Muscle layer of duodenum (tissue), 2 donors: Measurements from ENCODE around the gene PTPN4.
A peak's percentile ranks its signal among the peaks of the same experiment; 100 is the strongest.

Experiments used
- H3K27ac ChIP-seq: one replicate; pipeline ENCODE4 v1.7.0; 2013; ENCODE audit warnings: mild to moderate bottlenecking, low read length
- H3K27me3 ChIP-seq: one replicate; pipeline ENCODE4 v1.7.0; 2013; ENCODE audit warnings: low read depth, mild to moderate bottlenecking, control low read depth, low read length
- H3K36me3 ChIP-seq, 2 donors: one replicate each; pipeline ENCODE4 v1.7.0; 2013; ENCODE audit warnings: low read length in 2 of 2, control low read depth in 1 of 2, mild to moderate bottlenecking in 1 of 2; ENCODE audit not compliant: insufficient read depth in 2 of 2, control insufficient read depth in 1 of 2
- H3K4me1 ChIP-seq, 2 donors: one replicate each; pipeline ENCODE4 v1.7.0; 2013; ENCODE audit warnings: low read length in 2 of 2, mild to moderate bottlenecking in 2 of 2, control low read depth in 1 of 2, moderate library complexity in 1 of 2; ENCODE audit not compliant: insufficient read depth in 2 of 2, control insufficient read depth in 1 of 2
- H3K4me3 ChIP-seq, 2 donors: one replicate each; pipeline ENCODE4 v1.7.0; 2013; ENCODE audit warnings: low read length in 2 of 2, low read depth in 1 of 2, mild to moderate bottlenecking in 1 of 2
- H3K9me3 ChIP-seq, 2 donors: one replicate each; pipeline ENCODE4 v1.7.0; 2013; ENCODE audit warnings: low read length in 2 of 2, control low read depth in 1 of 2, mild to moderate bottlenecking in 1 of 2; ENCODE audit not compliant: control insufficient read depth in 1 of 2
- donor health status: healthy.

Gene PTPN4

DNA sequence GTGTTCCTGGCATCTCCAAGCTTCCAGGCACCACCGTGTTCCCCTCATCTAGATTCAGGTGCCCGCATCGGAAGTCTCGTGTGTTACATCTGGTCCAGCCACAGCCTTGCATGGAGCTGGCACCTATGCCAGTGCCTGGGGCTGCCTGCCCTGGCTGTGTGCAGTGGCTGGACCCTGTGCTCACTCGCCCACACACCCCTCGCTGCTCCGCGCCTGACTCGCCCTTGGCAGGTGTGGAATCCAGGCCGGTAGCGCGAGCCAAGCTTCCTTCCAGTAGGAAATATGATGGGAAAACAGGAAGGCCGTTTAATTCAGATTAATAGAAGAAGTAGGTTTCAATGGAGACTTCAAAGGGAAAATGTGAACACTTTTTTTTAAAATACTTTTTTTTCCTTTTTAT, 78.0 kb downstream of the PTPN4 start:
- Histone ChIP-seq H3K27me3 (no peaks in the 10 kb centered on the region), H3K27ac (no peak overlapping the region), H3K4me1 (no peaks in the 10 kb centered on the region), H3K9me3 (no peaks in the 10 kb centered on the region), H3K4me3 (no peak overlapping the region), H3K36me3 (no peaks in the 10 kb centered on the region)

DNA sequence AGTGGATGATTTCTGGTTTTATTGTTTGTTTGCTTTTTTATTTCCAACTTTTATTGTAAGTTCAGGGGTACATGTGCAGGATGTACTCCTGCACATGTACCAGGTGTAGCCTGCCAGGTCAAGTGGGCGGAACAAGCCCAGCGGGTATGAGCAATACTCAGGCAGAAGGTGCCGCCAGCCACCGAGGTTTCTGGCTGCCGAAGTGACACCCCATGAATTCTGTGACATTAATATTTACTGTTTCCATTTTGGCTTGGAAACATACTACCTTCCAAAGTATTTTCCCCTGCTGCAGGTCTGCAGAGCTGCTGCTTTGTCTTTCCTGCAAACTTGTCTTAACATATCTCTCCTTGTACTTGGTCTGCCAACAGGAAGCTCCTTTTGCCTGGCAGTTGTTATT, 78.5 kb downstream of the PTPN4 start:
- Histone ChIP-seq H3K27me3 (no peaks in the 10 kb centered on the region), H3K4me3 (no peak overlapping the region), H3K4me1 (no peaks in the 10 kb centered on the region), H3K9me3 (no peaks in the 10 kb centered on the region), H3K36me3 (no peaks in the 10 kb centered on the region), H3K27ac (no peak overlapping the region)

DNA sequence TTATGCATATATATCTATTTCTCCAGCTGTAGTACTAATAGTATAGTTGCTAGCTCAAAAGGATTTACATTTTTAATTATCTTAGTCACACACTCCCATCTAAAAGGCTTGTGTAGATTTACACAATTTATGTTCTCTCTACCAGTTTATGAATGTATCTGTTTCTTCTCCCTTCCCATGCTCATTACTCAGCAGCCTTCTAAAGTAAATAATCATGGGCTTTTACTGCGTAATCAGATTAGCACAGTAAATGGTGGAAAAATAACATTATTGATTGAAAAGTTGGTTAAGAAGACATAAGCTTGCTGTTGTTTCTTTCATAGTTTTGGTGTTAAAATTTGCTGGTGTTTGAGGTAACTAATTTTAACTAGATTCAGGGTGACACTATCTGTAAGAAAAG, 81.8 kb downstream of the PTPN4 start:
- Histone ChIP-seq H3K36me3 (no peaks in the 10 kb centered on the region), H3K27ac (no peak overlapping the region), H3K9me3 (peaks cover 0 to 3% of the 10 kb centered on the region in 2 donors), H3K27me3 (no peaks in the 10 kb centered on the region), H3K4me1 (no peaks in the 10 kb centered on the region), H3K4me3 (no peak overlapping the region)

DNA sequence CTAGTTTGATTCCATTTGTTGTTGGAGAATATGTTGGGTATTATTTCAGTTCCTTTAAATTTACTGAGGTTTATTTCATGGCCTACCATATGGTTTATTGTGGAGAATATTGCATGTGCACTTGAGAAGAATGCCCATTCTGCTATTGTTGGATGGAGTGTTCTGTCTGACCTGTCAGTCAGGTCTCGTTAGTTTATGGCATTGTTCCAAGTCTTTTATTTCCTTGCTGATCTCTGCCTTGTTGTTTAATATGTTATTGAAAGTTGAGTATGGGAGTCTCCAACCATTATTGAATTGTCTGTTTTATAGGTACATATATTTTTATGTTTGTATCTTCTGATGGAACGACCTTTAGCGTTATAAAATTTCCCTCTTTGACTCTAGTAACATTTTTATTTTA, 86.3 kb downstream of the PTPN4 start:
- Histone ChIP-seq H3K4me3 (no peak overlapping the region), H3K9me3 (peaks cover 0 to 3% of the 10 kb centered on the region in 2 donors), H3K27me3 (no peaks in the 10 kb centered on the region), H3K4me1 (no peaks in the 10 kb centered on the region), H3K27ac (no peak overlapping the region), H3K36me3 (no peaks in the 10 kb centered on the region)

DNA sequence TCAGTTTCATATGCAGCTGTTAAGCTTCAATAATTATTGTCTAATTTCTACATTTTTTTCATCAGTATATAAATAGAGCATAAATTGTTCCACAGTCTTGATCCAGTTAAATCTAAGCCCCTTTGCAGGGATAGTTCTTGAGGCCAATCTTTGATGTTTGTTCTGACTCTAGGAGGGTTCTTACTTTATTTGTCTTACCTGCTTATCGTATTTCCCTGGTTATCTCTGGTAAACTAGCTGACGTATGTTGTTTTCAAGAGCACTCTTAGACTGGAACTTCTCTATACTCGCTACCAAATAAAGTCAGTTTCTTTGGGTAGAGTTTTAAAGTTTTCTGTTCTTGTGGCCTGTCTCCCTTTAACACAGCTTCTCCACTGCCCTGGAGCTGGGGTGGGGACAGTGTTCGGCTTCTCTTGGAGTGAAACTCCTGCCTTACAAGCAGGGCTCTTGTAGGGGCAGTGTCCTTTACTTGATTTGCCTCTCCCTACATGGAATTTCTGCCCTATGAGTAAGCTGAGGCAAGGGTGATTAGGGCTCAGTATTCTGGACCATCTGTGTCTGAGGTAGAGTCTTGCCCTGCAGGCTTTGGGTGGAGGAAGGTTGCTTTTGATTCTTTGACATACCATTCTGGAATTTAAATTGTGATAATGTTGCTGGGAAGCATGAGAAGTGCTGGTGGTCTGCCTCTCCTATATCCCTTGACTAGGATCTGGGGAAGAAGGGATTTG, 90.3 kb downstream of the PTPN4 start:
- Histone ChIP-seq H3K27ac (no peak overlapping the region), H3K4me3 (no peak overlapping the region), H3K27me3 (no peaks in the 10 kb centered on the region), H3K9me3 (peaks cover 12 to 16% of the 10 kb centered on the region in 2 donors), H3K4me1 (no peaks in the 10 kb centered on the region), H3K36me3 (no peaks in the 10 kb centered on the region)

DNA sequence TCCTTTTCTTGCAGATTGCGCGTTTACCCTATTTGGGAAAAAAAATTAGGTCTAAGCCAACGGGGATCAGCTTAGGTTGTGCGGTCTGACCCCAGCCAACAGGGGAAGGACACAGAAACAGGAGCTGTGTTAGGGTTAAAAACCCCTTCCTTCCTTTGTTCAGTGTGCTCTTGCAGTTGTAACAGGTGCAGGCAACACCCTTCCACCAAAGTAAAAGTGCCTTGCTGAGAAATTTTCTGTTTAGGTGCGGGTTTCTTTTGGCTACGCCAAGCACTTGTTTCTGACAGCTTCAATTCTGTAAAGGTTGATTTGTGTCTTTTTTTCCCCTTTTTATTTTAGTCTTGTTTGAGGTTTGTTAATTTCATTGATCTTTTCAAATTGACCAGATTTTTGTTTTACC, 92.5 kb downstream of the PTPN4 start:
- Histone ChIP-seq H3K36me3 (no peaks in the 10 kb centered on the region), H3K27me3 (no peaks in the 10 kb centered on the region), H3K27ac (no peak overlapping the region), H3K9me3 (peaks cover 12 to 13% of the 10 kb centered on the region in 2 donors), H3K4me1 (no peaks in the 10 kb centered on the region), H3K4me3 (peak overlapping the region in 1 of 2 donors; percentile 26)

DNA sequence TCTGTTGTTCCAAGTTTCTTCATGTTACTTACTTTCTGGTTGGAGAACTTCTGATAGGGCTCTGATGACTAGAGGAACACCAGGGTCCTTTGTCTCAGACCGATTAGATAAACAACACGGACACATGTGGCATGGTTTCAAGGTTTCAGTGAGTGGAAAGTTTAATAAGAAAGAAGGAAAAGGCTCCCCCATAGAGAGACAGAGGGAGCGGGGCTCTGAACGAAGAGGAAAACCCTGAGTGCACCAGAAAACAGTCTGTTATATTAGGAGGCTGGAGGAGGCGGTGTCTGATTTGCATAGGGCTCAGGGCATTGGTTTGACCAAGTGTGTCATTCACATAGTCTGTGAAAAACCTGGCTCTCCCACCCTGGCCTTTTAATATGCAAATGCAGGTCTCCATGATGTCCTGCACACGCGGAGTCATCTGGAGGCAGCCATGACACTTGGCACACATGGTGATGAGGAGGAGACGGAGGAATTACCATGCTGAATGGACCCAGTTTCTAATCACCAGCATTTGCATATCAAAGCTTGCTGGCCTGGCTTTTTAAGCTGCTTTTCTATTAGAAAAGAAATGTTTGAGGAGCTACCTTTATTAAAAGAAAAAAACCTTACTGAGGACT, 94.2 kb downstream of the PTPN4 start:
- Histone ChIP-seq H3K27me3 (no peaks in the 10 kb centered on the region), H3K36me3 (no peaks in the 10 kb centered on the region)

DNA sequence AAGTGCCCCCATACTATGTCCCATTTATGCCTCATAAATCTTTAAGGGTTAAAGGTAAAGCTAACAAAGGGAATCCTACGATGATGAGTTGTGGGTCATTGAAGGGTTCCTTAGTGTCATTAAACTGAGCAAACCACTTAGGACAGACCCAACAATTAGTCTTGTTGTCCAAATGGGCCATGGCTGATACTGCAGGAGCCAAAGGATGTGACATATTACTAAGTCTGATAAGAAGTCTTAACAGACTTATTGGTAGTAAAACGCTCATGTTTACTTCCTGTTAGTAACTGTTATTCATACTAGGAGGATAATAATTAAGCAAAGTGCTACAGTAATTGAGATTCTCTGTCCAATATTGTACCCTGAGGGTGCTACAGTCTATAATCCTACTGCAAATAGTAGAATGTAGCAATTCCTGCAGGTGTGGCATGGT, 96.8 kb downstream of the PTPN4 start:
- Histone ChIP-seq H3K27me3 (no peaks in the 10 kb centered on the region), H3K4me1 (no peaks in the 10 kb centered on the region), H3K4me3 (no peak overlapping the region), H3K27ac (no peak overlapping the region), H3K36me3 (no peaks in the 10 kb centered on the region), H3K9me3 (peaks cover 12 to 13% of the 10 kb centered on the region in 2 donors)

More for the DNA sequence above, 94.2 kb downstream of the PTPN4 start:
- peaks cover 12 to 13% of the 10 kb centered on the region in 2 donors for H3K9me3 ChIP-seq
- no peaks in the 10 kb centered on the region for H3K4me1 ChIP-seq
- H3K4me3 ChIP-seq: no peak overlapping the region
- H3K27ac ChIP-seq: no peak overlapping the region

DNA sequence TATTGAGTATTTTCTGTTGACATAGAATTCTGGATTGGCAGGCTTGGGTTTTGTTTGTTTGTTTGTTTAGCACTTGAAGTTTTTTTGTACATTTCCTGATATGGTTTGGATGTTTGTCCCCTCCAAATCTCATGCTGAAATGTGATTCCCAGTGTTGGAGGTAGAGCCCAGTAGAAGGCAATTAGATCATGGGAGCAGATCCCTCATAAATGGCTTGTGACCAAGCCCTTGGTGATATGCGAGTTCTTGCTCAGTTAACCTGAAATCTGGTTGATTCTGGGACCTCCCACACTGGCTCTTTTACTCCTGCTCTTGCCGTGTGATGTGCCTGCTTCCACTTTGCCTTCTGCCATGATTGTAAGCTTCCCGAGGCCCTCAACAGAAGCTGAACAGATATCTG, 98.0 kb downstream of the PTPN4 start:
- Histone ChIP-seq H3K36me3 (no peaks in the 10 kb centered on the region), H3K4me3 (no peak overlapping the region), H3K9me3 (peaks cover 2 to 4% of the 10 kb centered on the region in 2 donors), H3K4me1 (no peaks in the 10 kb centered on the region), H3K27ac (no peak overlapping the region), H3K27me3 (no peaks in the 10 kb centered on the region)

DNA sequence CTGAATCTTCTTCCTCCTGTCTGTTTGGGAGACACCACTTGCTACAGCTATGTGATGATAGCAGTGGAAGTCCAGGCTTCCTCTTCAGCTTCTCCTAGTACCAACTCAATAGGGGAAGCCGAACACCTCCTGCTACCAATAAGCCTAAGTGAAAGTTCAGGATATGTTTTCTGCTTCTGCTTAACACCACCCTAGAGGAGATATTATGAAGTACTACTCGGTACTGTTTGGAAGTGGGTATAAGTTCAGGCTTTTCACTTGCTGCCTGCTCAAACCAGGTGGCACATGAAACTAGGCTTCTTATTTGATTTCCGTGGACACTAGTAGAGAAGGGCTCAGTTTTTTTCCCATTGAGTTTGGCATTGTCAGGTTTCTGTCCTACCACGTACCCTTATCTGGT, 99.8 kb downstream of the PTPN4 start:
- H3K4me3 ChIP-seq: no peak overlapping the region
- H3K9me3 ChIP-seq: no peaks in the 10 kb centered on the region
- no peaks in the 10 kb centered on the region for H3K4me1 ChIP-seq
- no peaks in the 10 kb centered on the region for H3K27me3 ChIP-seq
- H3K36me3 ChIP-seq: no peaks in the 10 kb centered on the region
- H3K27ac ChIP-seq: no peak overlapping the region

DNA sequence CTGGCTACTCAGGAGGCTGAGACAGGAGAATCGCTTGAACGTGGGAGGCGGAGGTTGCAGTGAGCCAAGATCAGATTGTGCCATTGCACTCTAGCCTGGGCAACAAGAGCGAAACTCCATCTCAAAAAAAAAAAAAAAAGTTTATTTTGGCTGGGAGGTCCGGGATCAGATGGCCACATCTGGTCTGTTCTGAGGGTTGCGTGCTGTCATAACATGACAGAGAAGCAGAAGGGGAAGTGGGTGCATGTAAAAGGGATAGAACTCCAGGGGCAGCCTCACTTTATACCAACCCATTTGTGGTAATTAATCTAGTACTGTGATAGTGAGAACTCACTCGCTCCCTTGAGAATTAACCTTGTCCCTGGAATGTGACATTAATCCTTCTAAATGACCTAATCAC, 101.2 kb downstream of the PTPN4 start:
- H3K4me1 ChIP-seq: no peaks in the 10 kb centered on the region

More for the DNA sequence above, 101.2 kb downstream of the PTPN4 start:
- no peak overlapping the region for H3K4me3 ChIP-seq
- H3K36me3 ChIP-seq: no peaks in the 10 kb centered on the region
- H3K27me3 ChIP-seq: no peaks in the 10 kb centered on the region
- H3K27ac ChIP-seq: no peak overlapping the region
- no peaks in the 10 kb centered on the region for H3K9me3 ChIP-seq
